SH-SY5Y (cell line): Measurements from ENCODE around the gene VPS26B.

ENCODE experiments used
- GATA2 ChIP-seq: IDR thresholded peaks from 2 replicates; pipeline ENCODE4 v1.6.1; 2011; ENCODE audit warnings: mild to moderate bottlenecking, low read depth, low read length
- GATA3 ChIP-seq: IDR thresholded peaks from 2 replicates; pipeline ENCODE4 v1.6.1; 2011; ENCODE audit warnings: low read depth, mild to moderate bottlenecking, low read length, moderate library complexity

Gene VPS26B

GRCh38 chr11:134276396-134277182, 52.1 kb downstream of the VPS26B start:
- no peak for TF ChIP-seq GATA2
- TF ChIP-seq GATA3 = no peak

GRCh38 chr11:134277183-134278001, 52.9 kb downstream of the VPS26B start:
- no peak for TF ChIP-seq GATA2

GRCh38 chr11:134278356-134278755, 53.9 kb downstream of the VPS26B start:
- TF ChIP-seq GATA3 (no peak), GATA2 (no peak)

- TF ChIP-seq GATA2 = no peak
- no peak for TF ChIP-seq GATA3
Measured at GRCh38 chr11:134282121-134283045, 57.9 kb downstream of the VPS26B start.

GRCh38 chr11:134283461-134284230, 59.2 kb downstream of the VPS26B start:
- no peak for TF ChIP-seq GATA3
- no peak for TF ChIP-seq GATA2

- no peak for TF ChIP-seq GATA3
- no peak for TF ChIP-seq GATA2
Measured at GRCh38 chr11:134287561-134287960, 63.1 kb downstream of the VPS26B start.

GRCh38 chr11:134288486-134288885, 64.0 kb downstream of the VPS26B start:
- TF ChIP-seq GATA3 = no peak
- no peak for TF ChIP-seq GATA2

- no peak for TF ChIP-seq GATA3
- no peak for TF ChIP-seq GATA2
Measured at GRCh38 chr11:134289167-134289566, 64.7 kb downstream of the VPS26B start.

GRCh38 chr11:134289789-134290188, 65.3 kb downstream of the VPS26B start:
- no peak for TF ChIP-seq GATA3
- no peak for TF ChIP-seq GATA2

- TF ChIP-seq GATA3 (no peak), GATA2 (no peak)
Measured at GRCh38 chr11:134290646-134291045, 66.2 kb downstream of the VPS26B start.

GRCh38 chr11:134291196-134291595, 66.7 kb downstream of the VPS26B start:
- no peak for TF ChIP-seq GATA2
- no peak for TF ChIP-seq GATA3

GRCh38 chr11:134292661-134293060, 68.2 kb downstream of the VPS26B start:
- TF ChIP-seq GATA3 (no peak), GATA2 (no peak)

GRCh38 chr11:134293119-134294113, 68.9 kb downstream of the VPS26B start:
- no peak for TF ChIP-seq GATA2
- TF ChIP-seq GATA3 = no peak
